Vagina (tissue), 2 donors: ENCODE results near the gene ADARB2.

Experiments used
- CTCF ChIP-seq, 3 experiments: fragments of 450-650 bp in 2 of 3; fragments of 200-600 bp in 1 of 3; sonication (generic) in 1 of 3; IDR thresholded peaks; one replicate each; pipeline ENCODE4 v1.5.1; 2017 to 2019; ENCODE audit warnings: antibody characterized with exemption in 3 of 3, mild to moderate bottlenecking in 2 of 3, moderate library complexity in 2 of 3
- POLR2A ChIP-seq, 2 donors: fragments of 450-650 bp; IDR thresholded peaks; one replicate each; pipeline ENCODE4 v1.6.1; 2017; ENCODE audit warnings: antibody characterized with exemption in 2 of 2, mild to moderate bottlenecking in 2 of 2, moderate library complexity in 2 of 2

GRCh38 chr10:1180071-1180730, 557.1 kb downstream of the ADARB2 start:
- TF ChIP-seq CTCF (IDR thresholded peaks at IDR 0.05) (no peak), POLR2A (IDR thresholded peaks at IDR 0.05) (no peak)
